Measurements from ENCODE around the gene MC2R.

The MC2R gene

GRCh38 chr18:13915391-13915790 lies at the start of gene MC2R:
Gene MC2R (minus strand): TSS chr18:13915536. CDS start chr18:13885518, 30,018 bp downstream.
- Histone ChIP-seq H3K9me3 (ENCODE audit: low read length) (no peaks in the 10 kb centered on the region), H3K9ac (ENCODE audit: low read length) (no peak within 1 kb of the TSS), H3K4me1 (ENCODE audit: insufficient read depth, low read length) (no peaks in the 10 kb centered on the region), H3K27me3 (ENCODE audit: control insufficient read depth in 1 of 2, insufficient read depth in 2 of 2, low read length in 2 of 2) (no peaks in the 10 kb centered on the region), H3K27ac (ENCODE audit: low read depth, low read length) (no peak within 1 kb of the TSS), H3K36me3 (ENCODE audit: insufficient read depth, low read length) (no peaks in the 10 kb centered on the region), H3K4me3 (ENCODE audit: low read depth in 1 of 2, low read length in 2 of 2) (no peak within 1 kb of the TSS)

- Histone ChIP-seq H3K4me3 (ENCODE audit: low read depth in 1 of 2, low read length in 2 of 2) (no peak overlapping the region), H3K9me3 (ENCODE audit: low read length) (no peaks in the 10 kb centered on the region), H3K36me3 (ENCODE audit: insufficient read depth, low read length) (no peaks in the 10 kb centered on the region), H3K27ac (ENCODE audit: low read depth, low read length) (no peak overlapping the region), H3K4me1 (ENCODE audit: insufficient read depth, low read length) (no peaks in the 10 kb centered on the region), H3K27me3 (ENCODE audit: control insufficient read depth in 1 of 2, insufficient read depth in 2 of 2, low read length in 2 of 2) (no peaks in the 10 kb centered on the region), H3K9ac (ENCODE audit: low read length) (no peak overlapping the region)
Observed at GRCh38 chr18:13945811-13946210, 30.5 kb upstream of the MC2R start.

- H3K36me3 ChIP-seq (ENCODE audit: insufficient read depth, low read length): no peaks in the 10 kb centered on the region
- H3K27me3 ChIP-seq (ENCODE audit: control insufficient read depth in 1 of 2, insufficient read depth in 2 of 2, low read length in 2 of 2): no peaks in the 10 kb centered on the region
- no peak overlapping the region for H3K9ac ChIP-seq (ENCODE audit: low read length)
- no peak overlapping the region for H3K27ac ChIP-seq (ENCODE audit: low read depth, low read length)
- H3K4me1 ChIP-seq (ENCODE audit: insufficient read depth, low read length): no peaks in the 10 kb centered on the region
- H3K4me3 ChIP-seq (ENCODE audit: low read depth in 1 of 2, low read length in 2 of 2): no peak overlapping the region
- H3K9me3 ChIP-seq (ENCODE audit: low read length): no peaks in the 10 kb centered on the region
Observed at GRCh38 chr18:13943338-13943737, 28.0 kb upstream of the MC2R start.

- H3K27ac ChIP-seq (ENCODE audit: low read depth, low read length): no peak overlapping the region
- H3K9ac ChIP-seq (ENCODE audit: low read length): no peak overlapping the region
- no peak overlapping the region for H3K4me3 ChIP-seq (ENCODE audit: low read depth in 1 of 2, low read length in 2 of 2)
- no peaks in the 10 kb centered on the region for H3K27me3 ChIP-seq (ENCODE audit: control insufficient read depth in 1 of 2, insufficient read depth in 2 of 2, low read length in 2 of 2)
- H3K9me3 ChIP-seq (ENCODE audit: low read length): no peaks in the 10 kb centered on the region
- no peaks in the 10 kb centered on the region for H3K36me3 ChIP-seq (ENCODE audit: insufficient read depth, low read length)
- no peaks in the 10 kb centered on the region for H3K4me1 ChIP-seq (ENCODE audit: insufficient read depth, low read length)
Observed at GRCh38 chr18:13940326-13940725, 25.0 kb upstream of the MC2R start.

GRCh38 chr18:13934676-13935075 lies 19.3 kb upstream of the MC2R start:
- H3K27ac ChIP-seq (ENCODE audit: low read depth, low read length): no peak overlapping the region
- H3K27me3 ChIP-seq (ENCODE audit: control insufficient read depth in 1 of 2, insufficient read depth in 2 of 2, low read length in 2 of 2): no peaks in the 10 kb centered on the region
- no peak overlapping the region for H3K9ac ChIP-seq (ENCODE audit: low read length)
- H3K4me3 ChIP-seq (ENCODE audit: low read depth in 1 of 2, low read length in 2 of 2): no peak overlapping the region
- H3K9me3 ChIP-seq (ENCODE audit: low read length): no peaks in the 10 kb centered on the region
- no peaks in the 10 kb centered on the region for H3K36me3 ChIP-seq (ENCODE audit: insufficient read depth, low read length)
- H3K4me1 ChIP-seq (ENCODE audit: insufficient read depth, low read length): no peaks in the 10 kb centered on the region

- Histone ChIP-seq H3K4me3 (ENCODE audit: low read depth in 1 of 2, low read length in 2 of 2) (no peak overlapping the region), H3K27me3 (ENCODE audit: control insufficient read depth in 1 of 2, insufficient read depth in 2 of 2, low read length in 2 of 2) (no peaks in the 10 kb centered on the region), H3K27ac (ENCODE audit: low read depth, low read length) (no peak overlapping the region), H3K36me3 (ENCODE audit: insufficient read depth, low read length) (no peaks in the 10 kb centered on the region), H3K4me1 (ENCODE audit: insufficient read depth, low read length) (no peaks in the 10 kb centered on the region), H3K9ac (ENCODE audit: low read length) (no peak overlapping the region), H3K9me3 (ENCODE audit: low read length) (peaks cover 4% of the 10 kb centered on the region)
Observed at GRCh38 chr18:13934058-13934457, 18.7 kb upstream of the MC2R start.

- no peaks in the 10 kb centered on the region for H3K27me3 ChIP-seq (ENCODE audit: control insufficient read depth in 1 of 2, insufficient read depth in 2 of 2, low read length in 2 of 2)
- peaks cover 9% of the 10 kb centered on the region for H3K9me3 ChIP-seq (ENCODE audit: low read length)
- no peak overlapping the region for H3K9ac ChIP-seq (ENCODE audit: low read length)
- no peak overlapping the region for H3K4me3 ChIP-seq (ENCODE audit: low read depth in 1 of 2, low read length in 2 of 2)
- no peak overlapping the region for H3K27ac ChIP-seq (ENCODE audit: low read depth, low read length)
- no peaks in the 10 kb centered on the region for H3K4me1 ChIP-seq (ENCODE audit: insufficient read depth, low read length)
- no peaks in the 10 kb centered on the region for H3K36me3 ChIP-seq (ENCODE audit: insufficient read depth, low read length)
Observed at GRCh38 chr18:13932285-13933025, 17.1 kb upstream of the MC2R start.

GRCh38 chr18:13930964-13931363 lies 15.6 kb upstream of the MC2R start:
- H3K27ac ChIP-seq (ENCODE audit: low read depth, low read length): no peak overlapping the region
- no peaks in the 10 kb centered on the region for H3K36me3 ChIP-seq (ENCODE audit: insufficient read depth, low read length)
- no peak overlapping the region for H3K4me3 ChIP-seq (ENCODE audit: low read depth in 1 of 2, low read length in 2 of 2)
- H3K9ac ChIP-seq (ENCODE audit: low read length): no peak overlapping the region
- H3K4me1 ChIP-seq (ENCODE audit: insufficient read depth, low read length): no peaks in the 10 kb centered on the region
- peaks cover 9% of the 10 kb centered on the region for H3K9me3 ChIP-seq (ENCODE audit: low read length)
- H3K27me3 ChIP-seq (ENCODE audit: control insufficient read depth in 1 of 2, insufficient read depth in 2 of 2, low read length in 2 of 2): no peaks in the 10 kb centered on the region

GRCh38 chr18:13923221-13923620 lies 7.9 kb upstream of the MC2R start:
- Histone ChIP-seq H3K27me3 (ENCODE audit: control insufficient read depth in 1 of 2, insufficient read depth in 2 of 2, low read length in 2 of 2) (no peaks in the 10 kb centered on the region), H3K9ac (ENCODE audit: low read length) (no peak overlapping the region), H3K4me1 (ENCODE audit: insufficient read depth, low read length) (no peaks in the 10 kb centered on the region), H3K9me3 (ENCODE audit: low read length) (no peaks in the 10 kb centered on the region), H3K4me3 (ENCODE audit: low read depth in 1 of 2, low read length in 2 of 2) (no peak overlapping the region), H3K27ac (ENCODE audit: low read depth, low read length) (no peak overlapping the region), H3K36me3 (ENCODE audit: insufficient read depth, low read length) (no peaks in the 10 kb centered on the region)

GRCh38 chr18:13918898-13919297 lies 3.6 kb upstream of the MC2R start:
- Histone ChIP-seq H3K4me3 (ENCODE audit: low read depth in 1 of 2, low read length in 2 of 2) (no peak overlapping the region), H3K9ac (ENCODE audit: low read length) (no peak overlapping the region), H3K9me3 (ENCODE audit: low read length) (no peaks in the 10 kb centered on the region), H3K27me3 (ENCODE audit: control insufficient read depth in 1 of 2, insufficient read depth in 2 of 2, low read length in 2 of 2) (no peaks in the 10 kb centered on the region), H3K36me3 (ENCODE audit: insufficient read depth, low read length) (no peaks in the 10 kb centered on the region), H3K27ac (ENCODE audit: low read depth, low read length) (no peak overlapping the region), H3K4me1 (ENCODE audit: insufficient read depth, low read length) (no peaks in the 10 kb centered on the region)

- Histone ChIP-seq H3K4me3 (ENCODE audit: low read depth in 1 of 2, low read length in 2 of 2) (no peak overlapping the region), H3K9ac (ENCODE audit: low read length) (no peak overlapping the region), H3K36me3 (ENCODE audit: insufficient read depth, low read length) (no peaks in the 10 kb centered on the region), H3K4me1 (ENCODE audit: insufficient read depth, low read length) (no peaks in the 10 kb centered on the region), H3K27me3 (ENCODE audit: control insufficient read depth in 1 of 2, insufficient read depth in 2 of 2, low read length in 2 of 2) (no peaks in the 10 kb centered on the region), H3K9me3 (ENCODE audit: low read length) (no peaks in the 10 kb centered on the region), H3K27ac (ENCODE audit: low read depth, low read length) (no peak overlapping the region)
Observed at GRCh38 chr18:13917401-13917800, 2.1 kb upstream of the MC2R start.

GRCh38 chr18:13916559-13916958 lies 1.2 kb upstream of the MC2R start:
- Histone ChIP-seq H3K4me3 (ENCODE audit: low read depth in 1 of 2, low read length in 2 of 2) (no peak overlapping the region), H3K27me3 (ENCODE audit: control insufficient read depth in 1 of 2, insufficient read depth in 2 of 2, low read length in 2 of 2) (no peaks in the 10 kb centered on the region), H3K9me3 (ENCODE audit: low read length) (no peaks in the 10 kb centered on the region), H3K4me1 (ENCODE audit: insufficient read depth, low read length) (no peaks in the 10 kb centered on the region), H3K27ac (ENCODE audit: low read depth, low read length) (no peak overlapping the region), H3K36me3 (ENCODE audit: insufficient read depth, low read length) (no peaks in the 10 kb centered on the region), H3K9ac (ENCODE audit: low read length) (no peak overlapping the region)
